GM19452 (cell line): ENCODE data around the gene SHQ1.

Experiments used
- ATAC-seq: cut with Tn5 transposase; IDR thresholded peaks from one replicate; pipeline ENCODE4 v1.9.1; 2021; ENCODE audit not compliant: unreplicated experiment

Gene SHQ1

DNA sequence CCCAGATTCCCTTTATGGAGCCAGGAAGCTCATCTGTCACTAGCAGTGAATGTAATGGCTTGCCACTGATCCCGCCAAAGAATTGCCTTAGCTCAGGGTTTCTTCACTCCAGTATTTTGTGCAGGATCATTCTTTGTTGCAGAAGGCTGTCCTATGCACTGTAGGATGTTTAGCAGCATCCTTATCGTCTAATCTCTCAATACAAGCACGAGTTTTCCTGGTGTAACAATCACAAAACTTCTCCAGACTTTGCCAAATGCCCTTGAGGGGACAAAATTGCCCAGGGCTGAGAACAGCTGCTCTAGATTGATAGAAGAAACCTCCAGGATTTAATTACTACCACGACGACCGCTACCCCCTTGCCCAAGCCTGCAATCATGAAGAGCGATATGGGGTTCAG is 6.8 kb upstream of the SHQ1 start:
- ATAC-seq = no peak

GRCh38 chr3:72848703-72849081 is 447 bp upstream of the SHQ1 start:
- peak; percentile 43 for ATAC-seq

DNA sequence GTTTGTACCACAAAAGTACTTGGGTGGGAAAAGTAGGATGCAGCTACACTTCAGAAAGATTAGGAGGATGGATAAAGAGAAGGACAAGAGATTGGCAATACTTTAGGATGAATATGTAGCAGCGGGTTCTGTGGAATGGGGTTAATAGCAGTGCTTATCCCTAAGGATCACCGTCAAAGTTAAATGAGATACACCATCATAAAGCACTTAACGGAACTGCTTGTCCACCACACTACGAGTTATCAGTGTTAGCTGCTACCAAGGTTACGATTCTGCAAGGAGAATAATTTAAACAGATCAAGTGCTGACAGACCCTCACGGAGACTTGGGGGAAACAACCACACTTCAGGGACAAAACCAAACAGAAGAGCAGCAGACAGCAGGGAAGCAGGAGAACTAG is 963 bp downstream of the SHQ1 start:
- no peak for ATAC-seq

GRCh38 chr3:72846166-72846565 is 2.1 kb downstream of the SHQ1 start:
- ATAC-seq = no peak

GRCh38 chr3:72844436-72844993 is 3.7 kb downstream of the SHQ1 start:
- ATAC-seq = no peak

- ATAC-seq = no peak
Observed at GRCh38 chr3:72839057-72839456, 9.2 kb downstream of the SHQ1 start.

DNA sequence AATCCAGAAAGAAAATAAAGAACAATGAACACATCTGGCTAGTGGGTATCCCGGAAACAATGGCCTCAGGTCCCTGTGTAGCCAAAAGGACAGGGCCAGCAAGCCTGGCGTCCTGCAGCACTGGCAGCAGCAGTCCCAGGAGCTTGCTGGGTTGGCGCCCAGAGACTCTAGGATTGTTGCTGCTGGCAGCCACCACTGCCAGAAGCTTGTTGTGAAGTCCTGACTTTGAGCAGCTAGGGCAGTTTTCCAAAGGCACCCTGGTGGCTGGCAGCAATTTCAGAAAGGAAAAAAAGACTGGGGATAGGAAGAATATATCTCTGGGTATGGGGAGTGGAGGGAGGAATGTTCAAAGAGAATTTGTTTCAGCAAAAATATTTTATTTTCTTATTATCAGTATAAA is 11.3 kb downstream of the SHQ1 start:
- no peak for ATAC-seq

- ATAC-seq = no peak
Observed at GRCh38 chr3:72836416-72836815, 11.8 kb downstream of the SHQ1 start.

GRCh38 chr3:72830452-72831223 is 17.6 kb downstream of the SHQ1 start:
- no peak for ATAC-seq

DNA sequence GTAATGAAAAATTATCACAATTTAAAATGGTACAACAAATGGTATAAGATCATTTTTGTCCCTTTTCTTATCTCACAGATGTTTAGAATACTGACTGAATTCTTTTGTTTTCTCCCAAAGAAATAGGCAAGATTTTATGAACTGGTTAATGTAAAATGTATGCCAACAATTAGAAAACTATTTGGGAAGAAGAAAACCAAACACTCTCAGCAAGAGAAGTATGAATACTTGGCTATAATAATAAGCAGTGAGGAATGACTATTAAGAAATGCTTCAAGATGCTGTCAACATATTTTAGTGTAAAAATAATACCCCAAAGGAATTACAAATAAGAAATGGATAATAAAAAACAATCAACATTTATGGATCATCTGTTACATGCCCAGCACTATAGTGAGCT is 18.5 kb downstream of the SHQ1 start:
- ATAC-seq = no peak

GRCh38 chr3:72821161-72821781 is 27.0 kb downstream of the SHQ1 start:
- ATAC-seq = no peak

DNA sequence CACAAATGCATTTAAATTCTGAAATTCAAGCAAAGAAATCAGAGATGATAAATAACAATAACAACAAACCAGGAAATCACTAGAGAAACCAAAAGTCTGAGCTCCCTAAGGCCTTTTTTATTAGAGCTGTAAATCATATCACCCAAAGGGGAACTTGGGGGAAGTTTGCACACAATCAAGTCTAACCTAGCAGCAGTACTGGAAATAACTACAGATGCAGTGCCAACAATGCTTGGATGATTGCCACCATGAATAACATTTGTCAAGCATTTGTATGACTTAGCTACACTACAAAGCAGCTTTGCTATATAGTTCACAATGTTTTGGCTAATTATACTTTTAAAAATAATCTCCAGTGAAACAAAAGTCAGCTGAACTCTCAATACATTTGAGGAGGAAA is 27.8 kb downstream of the SHQ1 start:
- ATAC-seq = no peak

DNA sequence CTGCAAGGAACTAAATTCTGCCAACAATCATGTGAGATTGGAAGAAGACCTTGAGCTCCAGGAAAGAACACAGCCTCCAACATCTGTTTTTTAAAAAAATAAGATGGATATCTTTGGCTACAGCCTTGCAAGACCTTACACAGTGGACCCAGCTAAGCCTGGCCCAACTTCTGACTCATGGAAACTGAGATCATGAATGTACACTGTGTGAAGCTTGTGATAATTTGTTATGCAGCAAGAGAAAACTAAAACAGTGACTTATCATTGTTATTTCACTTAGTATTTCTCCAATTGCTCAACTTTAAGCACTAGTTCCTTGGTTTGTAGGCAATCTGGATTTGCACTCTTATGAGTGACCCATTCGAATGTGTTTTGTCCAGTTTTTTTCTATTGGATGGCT is 29.3 kb downstream of the SHQ1 start:
- no peak for ATAC-seq

DNA sequence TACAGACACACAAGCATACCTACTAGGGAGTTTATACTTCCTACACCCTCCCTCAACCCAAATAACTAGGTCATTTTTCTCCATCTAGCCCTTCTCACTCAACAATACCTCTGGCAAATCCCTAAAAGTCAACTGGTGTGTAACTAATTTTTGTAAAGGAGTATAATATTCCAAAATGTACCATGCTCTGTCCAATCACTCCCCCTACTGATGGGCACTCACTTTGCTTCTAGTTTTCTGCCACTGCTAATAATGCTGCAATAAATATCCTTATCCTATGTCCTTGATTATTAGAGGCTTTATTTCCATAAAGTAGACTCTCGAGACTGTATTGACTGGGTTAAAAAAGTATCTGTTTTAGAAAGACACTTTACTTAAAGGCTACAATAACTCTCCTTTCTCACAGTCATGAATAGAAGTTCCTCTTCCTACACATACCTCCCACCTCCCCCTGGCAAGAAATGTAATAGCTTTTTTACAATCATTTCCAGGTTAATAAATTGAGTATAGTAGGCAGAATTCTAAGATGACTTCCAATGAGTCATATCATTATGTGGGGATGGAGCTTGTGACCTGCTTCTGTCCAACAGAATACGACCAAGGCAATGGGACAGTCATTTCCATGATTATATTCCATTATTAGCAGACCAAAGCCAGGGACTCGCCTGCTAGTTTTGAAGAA is 30.0 kb downstream of the SHQ1 start:
- ATAC-seq = no peak

DNA sequence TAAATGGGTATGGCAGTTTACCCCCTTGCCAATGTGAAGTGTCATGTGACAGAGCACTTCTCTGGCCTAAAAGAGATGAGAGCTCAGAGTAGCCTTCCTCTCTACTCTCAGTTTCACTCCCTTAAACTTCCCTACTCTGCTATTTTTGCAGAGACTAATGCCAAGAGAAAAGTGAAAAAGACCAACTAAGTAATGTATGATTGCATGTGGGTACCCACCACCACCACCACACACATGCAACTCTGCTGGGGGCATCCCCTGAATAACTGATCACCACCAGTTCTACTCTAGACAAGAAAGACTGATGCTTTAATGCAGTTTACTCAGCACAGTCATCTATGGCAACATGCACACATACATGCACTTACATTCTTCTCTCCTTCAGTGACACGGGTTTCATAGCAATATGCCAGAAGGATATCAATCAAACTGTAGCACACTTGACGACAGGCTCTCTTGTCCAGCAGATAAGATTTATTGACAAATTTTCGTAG is 31.3 kb downstream of the SHQ1 start:
- ATAC-seq = peak; percentile 52

DNA sequence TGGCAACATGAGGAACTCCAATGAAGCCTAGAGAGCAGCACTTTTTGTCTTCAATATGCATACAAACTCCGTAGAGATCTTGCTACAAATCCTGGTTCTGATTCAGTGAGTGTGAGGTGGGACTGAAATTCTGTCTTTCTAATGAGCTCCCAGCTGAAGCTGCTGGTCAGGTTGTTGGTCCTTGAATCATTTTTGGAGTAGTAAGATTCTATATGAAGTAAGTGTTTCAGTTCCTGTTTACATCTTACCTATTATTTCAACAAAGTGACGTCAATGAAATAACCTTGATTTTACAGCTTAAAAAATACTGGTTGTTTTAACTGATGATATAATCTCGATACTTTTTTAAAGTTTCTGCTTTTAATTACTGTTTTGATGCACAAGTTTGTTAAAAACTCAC is 33.9 kb downstream of the SHQ1 start:
- peak; percentile 51 for ATAC-seq

DNA sequence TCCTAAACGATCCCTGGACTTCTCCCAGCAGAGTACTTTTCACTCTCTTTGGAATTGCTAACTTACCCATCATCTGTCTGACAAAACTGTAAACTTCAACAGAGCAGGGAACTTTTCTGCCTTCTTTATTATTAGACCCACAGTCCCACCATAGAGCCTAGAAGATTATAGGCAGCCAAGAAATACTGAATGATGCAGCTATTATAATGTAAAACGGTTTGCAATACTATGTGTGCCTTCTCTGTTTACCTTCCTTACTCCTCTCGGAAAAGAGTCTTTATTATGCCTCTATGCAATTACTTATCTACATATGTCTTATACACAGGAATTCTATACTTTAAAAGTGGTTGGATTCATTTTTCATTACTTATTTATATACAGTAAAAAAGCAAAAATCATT is 36.0 kb downstream of the SHQ1 start:
- no peak for ATAC-seq

DNA sequence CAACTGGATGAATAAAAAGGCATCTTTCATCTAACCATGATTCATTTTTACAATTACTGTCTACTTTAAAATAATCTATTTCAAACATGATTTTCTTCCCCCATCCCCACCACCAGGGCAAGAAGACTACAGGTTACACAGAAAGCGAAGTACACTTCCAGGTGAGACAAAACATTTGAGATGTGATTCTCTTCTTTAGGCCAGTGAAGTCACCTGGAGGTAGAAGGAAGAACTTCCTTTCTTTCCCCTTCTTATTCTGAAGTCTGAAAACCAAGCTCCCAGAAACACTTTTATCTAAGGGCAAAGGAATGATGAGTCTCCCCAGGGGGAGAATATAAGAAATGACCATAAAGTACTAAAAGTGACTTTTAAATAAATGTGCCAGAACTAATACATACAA is 36.7 kb downstream of the SHQ1 start:
- no peak for ATAC-seq

- no peak for ATAC-seq
Observed at GRCh38 chr3:72810659-72811434, 37.4 kb downstream of the SHQ1 start.

DNA sequence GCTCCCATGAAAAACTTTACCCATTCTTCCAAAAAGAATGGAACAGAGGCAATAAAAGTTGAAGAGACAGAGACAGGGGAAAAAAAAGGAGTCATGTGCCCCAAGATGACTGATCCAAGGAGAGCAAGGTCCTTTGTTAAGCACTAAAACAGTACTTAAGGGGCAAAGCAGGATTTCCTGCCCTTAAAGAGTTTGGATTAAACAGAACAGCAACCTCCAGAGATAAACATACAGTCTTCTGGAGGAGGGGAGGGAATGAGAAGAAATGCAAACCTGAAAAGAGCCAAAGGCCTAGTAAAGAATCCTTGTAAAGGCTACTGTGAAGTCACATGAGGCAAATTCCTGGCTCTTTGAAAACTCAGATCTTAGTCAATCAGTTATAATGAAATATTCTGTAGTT is 38.2 kb downstream of the SHQ1 start:
- ATAC-seq = no peak

- ATAC-seq = no peak
Observed at GRCh38 chr3:72804361-72804760, 43.9 kb downstream of the SHQ1 start.
